Measurements from ENCODE around the gene LURAP1L.

LURAP1L gene

GRCh38 chr9:12826924-12827565, 52.2 kb downstream of the LURAP1L start:
- no peak overlapping the region for H3K9ac ChIP-seq (ENCODE audit: low read depth, low read length, poor library complexity, severe bottlenecking)
- H3K4me3 ChIP-seq (ENCODE audit: low read length, poor library complexity, severe bottlenecking): no peak overlapping the region
- no peaks in the 10 kb centered on the region for H3F3A ChIP-seq (ENCODE audit: low read depth)
- TF ChIP-seq EZH2phosphoT487 (IDR thresholded peaks at IDR 0.05; ENCODE audit: borderline replicate concordance): no peak
- TF ChIP-seq, protein P1, sequence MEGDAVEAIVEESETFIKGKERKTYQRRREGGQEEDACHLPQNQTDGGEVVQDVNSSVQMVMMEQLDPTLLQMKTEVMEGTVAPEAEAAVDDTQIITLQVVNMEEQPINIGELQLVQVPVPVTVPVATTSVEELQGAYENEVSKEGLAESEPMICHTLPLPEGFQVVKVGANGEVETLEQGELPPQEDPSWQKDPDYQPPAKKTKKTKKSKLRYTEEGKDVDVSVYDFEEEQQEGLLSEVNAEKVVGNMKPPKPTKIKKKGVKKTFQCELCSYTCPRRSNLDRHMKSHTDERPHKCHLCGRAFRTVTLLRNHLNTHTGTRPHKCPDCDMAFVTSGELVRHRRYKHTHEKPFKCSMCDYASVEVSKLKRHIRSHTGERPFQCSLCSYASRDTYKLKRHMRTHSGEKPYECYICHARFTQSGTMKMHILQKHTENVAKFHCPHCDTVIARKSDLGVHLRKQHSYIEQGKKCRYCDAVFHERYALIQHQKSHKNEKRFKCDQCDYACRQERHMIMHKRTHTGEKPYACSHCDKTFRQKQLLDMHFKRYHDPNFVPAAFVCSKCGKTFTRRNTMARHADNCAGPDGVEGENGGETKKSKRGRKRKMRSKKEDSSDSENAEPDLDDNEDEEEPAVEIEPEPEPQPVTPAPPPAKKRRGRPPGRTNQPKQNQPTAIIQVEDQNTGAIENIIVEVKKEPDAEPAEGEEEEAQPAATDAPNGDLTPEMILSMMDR (conservative IDR thresholded peaks at IDR 0.05; ENCODE audit: low read length): no peak
- no peaks in the 10 kb centered on the region for H3K9me3 ChIP-seq (ENCODE audit: insufficient read depth, low read depth, low read length)
- H3K4me2 ChIP-seq (ENCODE audit: low read depth, low read length, poor library complexity, severe bottlenecking): no peak overlapping the region
- no peaks in the 10 kb centered on the region for H3K36me3 ChIP-seq (ENCODE audit: insufficient read depth, low read length)
- no peak overlapping the region for H2AFZ ChIP-seq (ENCODE audit: low read length)
- 0 out of 2 replicates have a peak, but pooled peaks cover 3% of the 10 kb centered on the region for H3K9me2 ChIP-seq (replicated peaks; ENCODE audit: low read depth, low read length)
- H3K79me2 ChIP-seq (ENCODE audit: insufficient read depth, low read length): no peaks in the 10 kb centered on the region
- H4K20me1 ChIP-seq (ENCODE audit: insufficient read depth, low read length, poor library complexity, severe bottlenecking): no peaks in the 10 kb centered on the region
- H3K27me3 ChIP-seq (ENCODE audit: insufficient read depth, low read length, poor library complexity, severe bottlenecking): no peaks in the 10 kb centered on the region
- no peaks in the 10 kb centered on the region for H3K4me1 ChIP-seq (ENCODE audit: insufficient read depth, low read length, poor library complexity, severe bottlenecking)

GRCh38 chr9:12833701-12834100, 58.9 kb downstream of the LURAP1L start:
- Histone ChIP-seq H3F3A (ENCODE audit: low read depth) (no peaks in the 10 kb centered on the region), H3K79me2 (ENCODE audit: insufficient read depth, low read length) (no peaks in the 10 kb centered on the region), H3K9me2 (replicated peaks; ENCODE audit: low read depth, low read length) (no peaks in the 10 kb centered on the region), H3K9me3 (ENCODE audit: insufficient read depth, low read depth, low read length) (peaks cover 4% of the 10 kb centered on the region; the same call in 1 of the 2 replicates), H3K4me3 (ENCODE audit: low read length, poor library complexity, severe bottlenecking) (no peak overlapping the region), H4K20me1 (ENCODE audit: insufficient read depth, low read length, poor library complexity, severe bottlenecking) (no peaks in the 10 kb centered on the region), H3K9ac (ENCODE audit: low read depth, low read length, poor library complexity, severe bottlenecking) (no peak overlapping the region), H3K4me1 (ENCODE audit: insufficient read depth, low read length, poor library complexity, severe bottlenecking) (no peaks in the 10 kb centered on the region), H3K4me2 (ENCODE audit: low read depth, low read length, poor library complexity, severe bottlenecking) (no peak overlapping the region), H2AFZ (ENCODE audit: low read length) (no peak overlapping the region), H3K27me3 (ENCODE audit: insufficient read depth, low read length, poor library complexity, severe bottlenecking) (no peaks in the 10 kb centered on the region), H3K36me3 (ENCODE audit: insufficient read depth, low read length) (no peaks in the 10 kb centered on the region)
- TF ChIP-seq EZH2phosphoT487 (IDR thresholded peaks at IDR 0.05; ENCODE audit: borderline replicate concordance): no peak
- TF ChIP-seq, protein P1 (conservative IDR thresholded peaks at IDR 0.05; ENCODE audit: low read length): no peak

GRCh38 chr9:12838546-12838945, 63.7 kb downstream of the LURAP1L start:
- H3K27me3 ChIP-seq (ENCODE audit: insufficient read depth, low read length, poor library complexity, severe bottlenecking): no peaks in the 10 kb centered on the region
- no peak overlapping the region for H2AFZ ChIP-seq (ENCODE audit: low read length)
- peaks cover 4% of the 10 kb centered on the region; the same call in 1 of the 2 replicates for H3K9me3 ChIP-seq (ENCODE audit: insufficient read depth, low read depth, low read length)
- no peaks in the 10 kb centered on the region for H3K79me2 ChIP-seq (ENCODE audit: insufficient read depth, low read length)
- no peaks in the 10 kb centered on the region for H3K4me1 ChIP-seq (ENCODE audit: insufficient read depth, low read length, poor library complexity, severe bottlenecking)
- H3K4me3 ChIP-seq (ENCODE audit: low read length, poor library complexity, severe bottlenecking): no peak overlapping the region
- H4K20me1 ChIP-seq (ENCODE audit: insufficient read depth, low read length, poor library complexity, severe bottlenecking): no peaks in the 10 kb centered on the region
- no peak overlapping the region for H3K4me2 ChIP-seq (ENCODE audit: low read depth, low read length, poor library complexity, severe bottlenecking)
- no peaks in the 10 kb centered on the region for H3K9me2 ChIP-seq (replicated peaks; ENCODE audit: low read depth, low read length)
- TF ChIP-seq, protein P1 (conservative IDR thresholded peaks at IDR 0.05; ENCODE audit: low read length): no peak
- no peak for TF ChIP-seq EZH2phosphoT487 (IDR thresholded peaks at IDR 0.05; ENCODE audit: borderline replicate concordance)
- H3F3A ChIP-seq (ENCODE audit: low read depth): no peaks in the 10 kb centered on the region
- H3K36me3 ChIP-seq (ENCODE audit: insufficient read depth, low read length): no peaks in the 10 kb centered on the region
- no peak overlapping the region for H3K9ac ChIP-seq (ENCODE audit: low read depth, low read length, poor library complexity, severe bottlenecking)

Data from Loucy (cell line).